IPS-20b (cell line): Measurements from ENCODE around the gene CDKAL1.

Experiments
- H3K27ac ChIP-seq: one replicate; pipeline ENCODE4 v1.5.1; 2013; ENCODE audit warnings: low read length
- H3K27me3 ChIP-seq: 2 replicates; pipeline ENCODE4 v1.6.1; 2013; ENCODE audit warnings: mild to moderate bottlenecking, low read length, inconsistent platforms; ENCODE audit not compliant: insufficient read depth
- H3K36me3 ChIP-seq: 2 replicates; pipeline ENCODE4 v1.6.1; 2013; ENCODE audit warnings: low read depth, mild to moderate bottlenecking, inconsistent platforms, low read length, moderate library complexity; ENCODE audit not compliant: insufficient read depth
- H3K4me1 ChIP-seq: 2 replicates; pipeline ENCODE4 v1.6.1; 2013; ENCODE audit warnings: mild to moderate bottlenecking, control low read depth, inconsistent platforms, low read length, moderate library complexity; ENCODE audit not compliant: insufficient read depth
- H3K4me3 ChIP-seq: 2 replicates; pipeline ENCODE4 v1.5.1; 2013; ENCODE audit warnings: mild to moderate bottlenecking, low read length, inconsistent platforms
- H3K9ac ChIP-seq: 2 replicates; pipeline ENCODE4 v1.6.1; 2013; ENCODE audit warnings: low read depth, mild to moderate bottlenecking, inconsistent platforms, low read length, moderate library complexity
- H3K9me3 ChIP-seq: 2 replicates; pipeline ENCODE4 v1.6.1; 2013; ENCODE audit warnings: mild to moderate bottlenecking, low read depth, low read length, inconsistent platforms; ENCODE audit not compliant: insufficient read depth

CDKAL1 gene

DNA sequence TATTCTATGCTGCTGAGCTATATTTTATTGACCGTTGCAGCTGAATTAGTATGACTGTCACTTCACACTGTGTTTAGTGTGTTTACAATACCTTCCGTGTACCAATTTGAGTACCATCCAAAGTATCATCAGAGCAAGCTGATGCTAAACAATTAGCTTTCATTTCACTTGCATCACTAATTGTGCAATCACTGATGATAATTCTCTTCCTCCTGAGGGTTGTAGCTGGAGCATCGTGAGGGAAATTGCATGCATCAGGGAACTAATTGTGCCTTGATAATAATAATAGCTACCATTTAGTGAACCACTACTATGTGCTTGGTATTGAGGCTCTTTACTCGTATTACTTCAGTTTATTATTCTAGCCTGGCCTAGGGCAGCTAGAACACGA is 674.5 kb downstream of the CDKAL1 start:
- no peaks in the 10 kb centered on the region; the same call in 1 of the 2 replicates for H3K4me1 ChIP-seq

DNA sequence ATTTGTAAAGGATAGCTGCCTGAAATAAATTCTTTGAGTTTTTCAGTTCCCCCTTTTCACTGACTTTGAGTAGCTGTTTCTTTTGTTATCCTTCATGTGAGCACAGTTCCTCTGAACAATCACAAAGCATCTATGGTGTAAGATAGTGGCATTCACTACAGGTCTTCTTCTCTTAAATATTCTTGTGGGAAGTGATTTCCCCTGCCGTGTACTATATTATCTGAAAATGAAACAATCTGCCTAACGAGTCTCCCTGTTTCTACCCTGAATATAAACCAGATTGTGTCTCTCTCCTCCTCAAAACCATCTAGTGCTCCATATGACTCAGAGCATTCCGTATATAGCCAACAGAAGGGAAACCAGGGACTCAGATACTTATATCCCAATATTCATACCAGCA is 679.2 kb downstream of the CDKAL1 start:
- Histone ChIP-seq H3K4me1 (no peaks in the 10 kb centered on the region), H3K36me3 (no peaks in the 10 kb centered on the region), H3K27me3 (no peaks in the 10 kb centered on the region), H3K27ac (no peak overlapping the region), H3K9ac (no peak overlapping the region), H3K9me3 (no peaks in the 10 kb centered on the region; the same call in 1 of the 2 replicates), H3K4me3 (no peak overlapping the region)

More for the DNA sequence above, 674.5 kb downstream of the CDKAL1 start:
- Histone ChIP-seq H3K27ac (no peak overlapping the region), H3K4me3 (no peak overlapping the region), H3K27me3 (no peaks in the 10 kb centered on the region), H3K9ac (no peak overlapping the region), H3K36me3 (no peaks in the 10 kb centered on the region), H3K9me3 (no peaks in the 10 kb centered on the region)

DNA sequence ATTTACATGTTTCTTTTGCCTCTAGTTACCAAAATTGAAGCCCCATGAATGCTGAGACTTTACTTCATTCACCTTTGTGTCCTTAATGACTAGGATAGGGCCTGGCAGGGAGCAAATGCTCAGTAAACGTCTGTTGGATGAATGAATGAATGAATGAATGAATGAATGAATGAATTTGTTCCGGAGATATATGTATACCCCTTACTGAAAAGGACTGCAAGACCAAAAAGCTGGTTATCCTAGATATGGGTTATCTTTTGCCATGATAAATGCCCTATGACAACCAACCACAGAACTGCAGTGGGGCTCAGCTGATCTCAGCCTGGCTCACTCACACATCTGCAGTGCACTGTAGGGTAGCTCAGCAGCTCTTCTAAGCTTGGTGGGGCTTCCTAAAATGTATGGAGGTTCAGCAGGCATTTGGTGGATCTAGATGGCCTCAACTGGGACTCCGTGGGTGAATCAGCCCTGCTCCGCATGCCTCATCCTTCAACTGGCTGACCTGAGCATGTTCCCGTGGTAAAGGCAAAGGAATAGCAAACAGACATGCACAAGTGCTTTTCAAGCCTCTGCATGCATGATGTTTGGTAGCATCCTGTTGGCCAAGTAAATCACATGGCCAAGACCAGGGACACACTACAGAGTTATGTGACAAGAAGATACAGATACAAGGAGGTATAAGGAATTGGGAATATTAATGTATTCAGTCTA is 680.6 kb downstream of the CDKAL1 start:
- H3K4me3 ChIP-seq: no peak overlapping the region
- H3K9ac ChIP-seq: no peak overlapping the region
- no peaks in the 10 kb centered on the region for H3K27me3 ChIP-seq
- H3K4me1 ChIP-seq: no peaks in the 10 kb centered on the region
- H3K9me3 ChIP-seq: no peaks in the 10 kb centered on the region; the same call in 1 of the 2 replicates
- H3K27ac ChIP-seq: no peak overlapping the region
- no peaks in the 10 kb centered on the region for H3K36me3 ChIP-seq

- H3K9me3 ChIP-seq: no peaks in the 10 kb centered on the region; the same call in 1 of the 2 replicates
- no peak overlapping the region for H3K9ac ChIP-seq
- H3K36me3 ChIP-seq: no peaks in the 10 kb centered on the region
- no peak overlapping the region for H3K4me3 ChIP-seq
- no peaks in the 10 kb centered on the region for H3K27me3 ChIP-seq
- no peak overlapping the region for H3K27ac ChIP-seq
- peaks cover 11% of the 10 kb centered on the region; the same call in 1 of the 2 replicates for H3K4me1 ChIP-seq
Measured at GRCh38 chr6:21219241-21219640, 685.0 kb downstream of the CDKAL1 start.

- Histone ChIP-seq H3K9me3 (no peaks in the 10 kb centered on the region; the same call in 1 of the 2 replicates), H3K9ac (no peak overlapping the region), H3K4me1 (peaks cover 11% of the 10 kb centered on the region; the same call in 1 of the 2 replicates), H3K4me3 (no peak overlapping the region), H3K27ac (no peak overlapping the region), H3K27me3 (no peaks in the 10 kb centered on the region), H3K36me3 (no peaks in the 10 kb centered on the region)
Measured at GRCh38 chr6:21219856-21220255, 685.6 kb downstream of the CDKAL1 start.

DNA sequence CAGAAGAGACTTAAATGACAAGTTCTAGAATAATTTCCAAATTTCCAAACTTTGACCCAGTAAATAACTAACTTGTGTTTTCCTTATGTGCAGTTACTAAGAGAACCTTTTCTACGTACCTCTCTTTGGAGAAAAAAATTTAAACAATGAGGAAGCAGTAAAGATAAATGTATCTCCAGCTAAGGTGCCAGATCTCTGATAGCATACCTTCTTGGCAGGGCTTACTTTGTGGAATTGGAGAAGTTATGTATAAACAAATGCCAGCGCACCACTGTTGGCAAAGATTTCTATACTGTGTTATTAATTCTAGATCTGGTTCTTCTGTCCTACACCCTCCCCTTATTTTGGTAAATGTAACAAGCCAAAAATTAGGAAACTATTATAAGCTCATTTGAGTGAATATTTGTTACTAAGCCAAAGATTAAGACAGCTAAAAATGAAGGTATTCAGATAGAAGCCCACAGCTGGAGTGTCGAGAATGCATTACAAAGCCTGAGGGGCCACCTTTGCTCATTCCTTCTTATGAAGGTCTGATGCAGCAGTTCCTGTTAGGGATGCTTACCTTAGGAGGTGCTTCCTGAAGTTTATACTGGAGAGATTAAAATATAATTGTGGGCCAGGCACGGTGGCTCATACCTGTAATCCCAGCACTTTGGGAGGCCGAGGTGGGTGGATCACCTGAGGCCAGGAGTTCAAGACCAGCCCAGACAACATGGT is 686.2 kb downstream of the CDKAL1 start:
- Histone ChIP-seq H3K4me3 (no peak overlapping the region), H3K27me3 (no peaks in the 10 kb centered on the region), H3K9me3 (no peaks in the 10 kb centered on the region; the same call in 1 of the 2 replicates), H3K36me3 (no peaks in the 10 kb centered on the region), H3K27ac (no peak overlapping the region), H3K9ac (no peak overlapping the region), H3K4me1 (peaks cover 11% of the 10 kb centered on the region; the same call in 1 of the 2 replicates)

GRCh38 chr6:21222656-21223055 is 688.4 kb downstream of the CDKAL1 start:
- H3K27ac ChIP-seq: no peak overlapping the region
- H3K27me3 ChIP-seq: no peaks in the 10 kb centered on the region
- H3K4me1 ChIP-seq: peaks cover 11% of the 10 kb centered on the region; the same call in 1 of the 2 replicates
- H3K9me3 ChIP-seq: no peaks in the 10 kb centered on the region; the same call in 1 of the 2 replicates
- no peak overlapping the region for H3K4me3 ChIP-seq
- no peaks in the 10 kb centered on the region for H3K36me3 ChIP-seq
- H3K9ac ChIP-seq: no peak overlapping the region

DNA sequence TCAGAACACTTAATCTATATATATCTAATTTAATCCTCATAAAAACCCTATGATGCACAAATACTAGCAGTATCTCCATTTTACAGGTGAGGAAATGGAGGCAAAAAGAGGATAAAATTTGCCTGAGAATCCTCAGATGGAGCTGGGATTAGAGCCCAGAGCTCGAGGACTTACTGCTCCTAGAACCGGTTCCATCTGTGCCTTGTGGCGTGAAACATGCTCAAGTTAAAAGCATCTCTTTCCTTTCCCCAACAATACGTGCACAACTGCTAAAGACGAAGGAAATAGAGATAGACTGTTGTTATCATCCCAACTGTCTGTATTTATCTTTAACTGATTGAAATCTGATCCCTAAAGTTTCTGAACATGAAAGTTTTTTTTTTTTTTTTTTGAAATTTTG is 691.7 kb downstream of the CDKAL1 start:
- Histone ChIP-seq H3K9ac (no peak overlapping the region), H3K4me1 (0 out of 2 replicates have a peak, but pooled peaks cover 4% of the 10 kb centered on the region), H3K9me3 (no peaks in the 10 kb centered on the region), H3K4me3 (no peak overlapping the region), H3K27me3 (no peaks in the 10 kb centered on the region), H3K27ac (no peak overlapping the region), H3K36me3 (no peaks in the 10 kb centered on the region)

DNA sequence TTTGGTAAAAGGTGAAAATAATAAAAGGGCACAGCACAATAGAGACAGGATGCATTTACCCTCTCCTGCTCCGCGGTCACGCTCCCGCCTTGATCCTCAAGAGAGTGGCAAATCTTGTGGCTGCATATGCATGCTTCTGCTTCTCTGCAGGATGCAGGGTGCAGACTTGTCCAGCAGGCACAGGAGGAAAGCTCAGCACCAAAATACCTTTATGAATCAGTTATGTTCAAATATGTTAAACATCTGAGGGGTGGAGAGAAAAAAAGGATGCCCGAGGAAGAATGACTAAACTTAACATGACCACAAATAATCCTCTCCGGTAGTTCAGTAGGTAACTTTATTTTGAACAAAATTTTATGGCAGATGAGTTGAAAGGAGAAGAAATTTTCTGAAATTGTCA is 693.2 kb downstream of the CDKAL1 start:
- Histone ChIP-seq H3K27ac (no peak overlapping the region), H3K36me3 (no peaks in the 10 kb centered on the region), H3K9me3 (no peaks in the 10 kb centered on the region), H3K27me3 (no peaks in the 10 kb centered on the region), H3K4me1 (0 out of 2 replicates have a peak, but pooled peaks cover 4% of the 10 kb centered on the region), H3K9ac (no peak overlapping the region), H3K4me3 (no peak overlapping the region)

DNA sequence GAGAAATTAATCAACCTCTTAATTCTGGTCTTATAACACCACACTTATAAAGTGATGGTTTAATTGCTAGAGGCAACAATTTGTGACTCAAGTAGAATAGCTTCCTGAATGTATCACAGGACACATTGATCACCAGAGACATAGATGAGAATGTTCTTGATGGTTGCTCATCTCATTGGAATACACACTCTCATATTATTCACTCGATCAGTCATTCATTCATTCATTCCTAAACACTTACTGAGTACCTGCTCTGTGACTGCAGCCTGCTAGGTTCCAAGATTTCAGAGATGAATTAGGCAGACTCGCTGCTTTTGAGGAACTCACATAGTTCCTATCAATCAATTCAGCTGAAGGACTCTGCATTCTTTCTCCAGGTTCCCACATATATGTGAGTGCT is 694.2 kb downstream of the CDKAL1 start:
- H3K27me3 ChIP-seq: no peaks in the 10 kb centered on the region
- no peak overlapping the region for H3K27ac ChIP-seq
- no peaks in the 10 kb centered on the region for H3K9me3 ChIP-seq

GRCh38 chr6:21228876-21229460 is 694.7 kb downstream of the CDKAL1 start:
- Histone ChIP-seq H3K4me1 (no peaks in the 10 kb centered on the region), H3K9me3 (no peaks in the 10 kb centered on the region; the same call in 1 of the 2 replicates), H3K27ac (no peak overlapping the region), H3K9ac (no peak overlapping the region), H3K36me3 (no peaks in the 10 kb centered on the region), H3K4me3 (no peak overlapping the region), H3K27me3 (no peaks in the 10 kb centered on the region)

More for the DNA sequence above, 694.2 kb downstream of the CDKAL1 start:
- Histone ChIP-seq H3K9ac (no peak overlapping the region), H3K4me1 (no peaks in the 10 kb centered on the region), H3K4me3 (no peak overlapping the region), H3K36me3 (no peaks in the 10 kb centered on the region)
